ENCODE measurements around the gene SLC35F3. TPM values are rescaled to one million over a fixed set of nuclear protein-coding genes. Genes with fewer than 3 reads are reported as not detected.

Gene SLC35F3
- total RNA-seq, 1 experiment from 2014 or later = 3.3 TPM

- TF ChIP-seq CTCF (IDR thresholded peaks at IDR 0.05; ENCODE audit: unreplicated experiment) = peak; percentile 46
- Mint-ChIP-seq H3K27ac (ENCODE audit: low read depth, unreplicated experiment) (no peak overlapping the region), H3K9me3 (ENCODE audit: unreplicated experiment) (no peaks in the 10 kb centered on the region), H3K27me3 (ENCODE audit: insufficient read depth, unreplicated experiment) (peaks cover 14% of the 10 kb centered on the region), H3K36me3 (ENCODE audit: insufficient read depth, unreplicated experiment) (peaks cover 4% of the 10 kb centered on the region), H3K4me1 (ENCODE audit: insufficient read depth, unreplicated experiment) (no peaks in the 10 kb centered on the region), H3K4me3 (ENCODE audit: unreplicated experiment) (no peak overlapping the region)
- intact Hi-C loops (cut with micrococcal nuclease) = loop anchor here (10.0 kb wide), 2 partner anchors 152 to 928 kb away; partner anchors contain the start of gene TARBP1
- DNase-seq (ENCODE audit: unreplicated experiment) = peak; percentile 72
- BruUV-seq (replicated peaks) = no TSS peak
- ChIA-PET CTCF (interaction anchor here (0.7 to 11.9 kb wide), 5 partner anchors 13 to 257 kb away, joined by 3 to 233 read pairs (median 4); no protein-coding TSS in a partner anchor), POLR2A (no interaction called here)
Measured at GRCh38 chr1:234322979-234323378, 418.5 kb downstream of the SLC35F3 start.

DNA sequence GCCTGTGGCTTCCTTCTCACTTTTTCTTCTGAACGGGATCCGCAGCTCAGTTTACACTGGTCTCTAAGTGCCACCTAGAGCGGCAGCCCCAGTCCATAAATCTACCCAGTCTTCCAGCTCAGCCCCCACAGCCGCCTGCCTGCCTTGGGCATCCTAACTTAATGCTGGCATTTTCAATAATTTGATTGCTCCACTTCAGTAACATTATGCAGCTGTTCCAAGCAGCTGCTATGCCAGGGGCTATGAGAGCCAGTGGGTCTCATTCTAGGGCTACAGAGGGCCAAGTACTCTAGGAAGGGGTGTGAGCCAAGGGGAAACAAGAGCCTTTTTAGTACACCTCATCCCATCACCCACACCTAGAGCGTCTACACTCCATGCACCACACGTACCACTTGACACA, 420.3 kb downstream of the SLC35F3 start:
- no TSS peak for BruUV-seq (replicated peaks)
- Mint-ChIP-seq H3K4me3 (ENCODE audit: unreplicated experiment) (no peak overlapping the region), H3K27me3 (ENCODE audit: insufficient read depth, unreplicated experiment) (peaks cover 14% of the 10 kb centered on the region), H3K36me3 (ENCODE audit: insufficient read depth, unreplicated experiment) (peaks cover 4% of the 10 kb centered on the region), H3K27ac (ENCODE audit: low read depth, unreplicated experiment) (no peak overlapping the region), H3K9me3 (ENCODE audit: unreplicated experiment) (no peaks in the 10 kb centered on the region), H3K4me1 (ENCODE audit: insufficient read depth, unreplicated experiment) (no peaks in the 10 kb centered on the region)
- no peak for DNase-seq (ENCODE audit: unreplicated experiment)
- TF ChIP-seq CTCF (IDR thresholded peaks at IDR 0.05; ENCODE audit: unreplicated experiment) = no peak
- POLR2A ChIA-PET = no interaction called here
- intact Hi-C loops (cut with micrococcal nuclease) = loop anchor here (10.0 kb wide), 2 partner anchors 150 to 930 kb away; partner anchors contain the start of gene TARBP1
- CTCF ChIA-PET = interaction anchor here (0.5 to 11.9 kb wide), 12 partner anchors 8 to 883 kb away, joined by 3 to 233 read pairs (median 4); no protein-coding TSS in a partner anchor

- DNase-seq (ENCODE audit: unreplicated experiment) = no peak
- no TSS peak for BruUV-seq (replicated peaks)
- TF ChIP-seq CTCF (IDR thresholded peaks at IDR 0.05; ENCODE audit: unreplicated experiment) = no peak
- Mint-ChIP-seq H3K27ac (ENCODE audit: low read depth, unreplicated experiment) (no peak overlapping the region), H3K9me3 (ENCODE audit: unreplicated experiment) (no peaks in the 10 kb centered on the region), H3K4me3 (ENCODE audit: unreplicated experiment) (no peak overlapping the region), H3K4me1 (ENCODE audit: insufficient read depth, unreplicated experiment) (no peaks in the 10 kb centered on the region), H3K27me3 (ENCODE audit: insufficient read depth, unreplicated experiment) (peaks cover 14% of the 10 kb centered on the region), H3K36me3 (ENCODE audit: insufficient read depth, unreplicated experiment) (peaks cover 3% of the 10 kb centered on the region)
- ChIA-PET POLR2A (interaction anchor here (0.6 to 0.8 kb wide), 4 partner anchors 14 to 73 kb away, joined by 3 to 4 read pairs (median 3); no protein-coding TSS in a partner anchor), CTCF (interaction anchor here (0.5 to 11.9 kb wide), 31 partner anchors 9 to 1031 kb away, joined by 3 to 233 read pairs (median 6); partner anchors contain the start of gene PCNX2)
- intact Hi-C loops (cut with micrococcal nuclease) = loop anchor here (1.0 to 10.0 kb wide), 6 partner anchors 47 to 931 kb away; partner anchors contain the start of genes COA6 and TARBP1
Measured at GRCh38 chr1:234325878-234326496, 421.5 kb downstream of the SLC35F3 start.
